Right ventricle myocardium superior (tissue), 1 donor: ENCODE measurements around the gene NSMCE1. TPM values are rescaled to one million over a fixed set of nuclear protein-coding genes. Genes with fewer than 3 reads are reported as not detected.
"Not testable (repeated sequence)": the region's sequence is repeated elsewhere in the genome, so short reads cannot be mapped to it uniquely, and the experiment has no call there.

ENCODE experiments used
- ATAC-seq: fragments of 200-7000 bp; cut with Tn5 transposase; one replicate; pipeline ENCODE4 v1.9.1; 2020; ENCODE audit warnings: mild to moderate bottlenecking; ENCODE audit not compliant: poor library complexity
- DNase-seq: peaks from one replicate; pipeline ENCODE4 v3.0.0-alpha.2; 2020
- intact Hi-C: fragments of 100-400 bp; cut with DNase I; formaldehyde crosslinking; loops from one replicate; pipeline ENCODE4 v1.11.2; 2022
- total RNA-seq: library from RNA; stranded (reverse); fragmentation: NEBNext Ultra II Directional; extraction: Animal tissue kit (Norgen Biotek cat#: 25700); gene quantifications from one replicate; pipeline ENCODE4 v1.2.1, GENCODE V29; 2021
- donor health status: DM: no; HTN: yes; CAD: no; lungs with severe emphysema.

The NSMCE1 gene
- total RNA-seq, 1 donor from 2014 or later: 36.0 TPM

GRCh38 chr16:27210174-27210573 is 58.4 kb downstream of the NSMCE1 start:
- intact Hi-C loops: no loop called here
- ATAC-seq (no peak), DNase-seq (no peak)

- intact Hi-C loops: no loop called here
- DNase-seq: no peak
- ATAC-seq: no peak
Observed at GRCh38 chr16:27209591-27209990, 59.0 kb downstream of the NSMCE1 start.

GRCh38 chr16:27208796-27209195 is 59.8 kb downstream of the NSMCE1 start:
- DNase-seq: no peak
- intact Hi-C loops: no loop called here
- no peak for ATAC-seq

- ATAC-seq (no peak), DNase-seq (no peak)
- intact Hi-C loops: no loop called here
Observed at GRCh38 chr16:27208081-27208680, 60.4 kb downstream of the NSMCE1 start.

GRCh38 chr16:27207121-27207520 is 61.5 kb downstream of the NSMCE1 start:
- ATAC-seq, intact Hi-C loops, DNase-seq: not testable (repeated sequence)

GRCh38 chr16:27205423-27206065 is 63.0 kb downstream of the NSMCE1 start:
- DNase-seq: no peak
- no peak for ATAC-seq
- intact Hi-C loops: no loop called here

GRCh38 chr16:27204312-27204915 is 64.2 kb downstream of the NSMCE1 start:
- intact Hi-C loops: no loop called here
- no peak for DNase-seq
- ATAC-seq: no peak

- intact Hi-C loops: no loop called here
- peak; percentile 100 for DNase-seq
- peak; percentile 97 for ATAC-seq
Observed at GRCh38 chr16:27203507-27204311, 64.9 kb downstream of the NSMCE1 start, which contains the start of gene KDM8. TSS of gene KDM8 (plus strand) at chr16:27203526. CDS start at chr16:27210124, 6,598 bp downstream.

- peak; percentile 93 for ATAC-seq
- DNase-seq: peak; percentile 97
- intact Hi-C loops: no loop called here
Observed at GRCh38 chr16:27202923-27203506, 65.6 kb downstream of the NSMCE1 start.

- ATAC-seq, DNase-seq, intact Hi-C loops: not testable (repeated sequence)
Observed at GRCh38 chr16:27200914-27201313, 67.7 kb downstream of the NSMCE1 start.

GRCh38 chr16:27199736-27200135 is 68.8 kb downstream of the NSMCE1 start:
- intact Hi-C loops: no loop called here
- ATAC-seq (no peak), DNase-seq (no peak)

- no peak for DNase-seq
- ATAC-seq: no peak
- intact Hi-C loops: no loop called here
Observed at GRCh38 chr16:27199235-27199586, 69.4 kb downstream of the NSMCE1 start.

- ATAC-seq (no peak), DNase-seq (no peak)
- intact Hi-C loops: no loop called here
Observed at GRCh38 chr16:27198451-27199234, 69.9 kb downstream of the NSMCE1 start.

- intact Hi-C loops: no loop called here
- DNase-seq (no peak), ATAC-seq (no peak)
Observed at GRCh38 chr16:27197004-27197403, 71.6 kb downstream of the NSMCE1 start.

GRCh38 chr16:27195941-27196595 is 72.5 kb downstream of the NSMCE1 start:
- intact Hi-C loops: no loop called here
- ATAC-seq: no peak
- no peak for DNase-seq

- DNase-seq (no peak), ATAC-seq (no peak)
- intact Hi-C loops: no loop called here
Observed at GRCh38 chr16:27195076-27195741, 73.4 kb downstream of the NSMCE1 start.

- no peak for DNase-seq
- ATAC-seq: no peak
- intact Hi-C loops: no loop called here
Observed at GRCh38 chr16:27193300-27193990, 75.1 kb downstream of the NSMCE1 start.
